H1 (cell line): Measurements from ENCODE around the gene ANKRD36C. TPM values are rescaled to one million over a fixed set of nuclear protein-coding genes. Genes with fewer than 3 reads are reported as not detected.
A peak's percentile ranks its signal among the peaks of the same experiment; 100 is the strongest.
"Not testable (repeated sequence)": the region's sequence is repeated elsewhere in the genome, so short reads cannot be mapped to it uniquely, and the experiment has no call there.

Source experiments
- CTCF ChIA-PET: fragments of 300-600 bp; sonication (Branson Sonifier 250); formaldehyde crosslinking; loops from one replicate; lab custom pipeline; 2021; ENCODE audit not compliant: partially characterized antibody; lab: Charles Lee
- POLR2A ChIA-PET: fragments of 300-600 bp; sonication (Branson Sonifier 250); formaldehyde crosslinking; loops from one replicate; lab custom pipeline; 2021; ENCODE audit warnings: inconsistent platforms; ENCODE audit not compliant: partially characterized antibody; lab: Charles Lee
- DNase-seq, 2 experiments: peaks; one replicate each; pipeline versions ENCODE4 v3.0.0 to v3.0.0-alpha.2; 2010 to 2022; ENCODE audit warnings: low spot score in 2 of 2, low read depth in 1 of 2, mixed read lengths in 1 of 2
- FAIRE-seq: peaks from 2 replicates; lab custom pipeline; 2011; peaks lifted over from hg19 to GRCh38; lab: Jason Lieb, UNC
- H2AFZ ChIP-seq: 2 replicates; pipeline ENCODE4 v1.8.1; 2012; ENCODE audit warnings: low read length, inconsistent platforms
- H2AK5ac ChIP-seq: 2 replicates; pipeline ENCODE4 v1.6.1; 2013; ENCODE audit warnings: low read depth, low read length
- H2BK120ac ChIP-seq: replicated peaks from 2 replicates; pipeline ENCODE3; 2013; ENCODE audit warnings: low read depth, low read length, inconsistent platforms
- H2BK12ac ChIP-seq: 2 replicates; pipeline ENCODE4 v1.6.1; 2013; ENCODE audit warnings: low read depth, low read length
- H2BK15ac ChIP-seq: 2 replicates; pipeline ENCODE4 v1.6.1; 2013; ENCODE audit warnings: low read length
- H2BK20ac ChIP-seq: 2 replicates; pipeline ENCODE4 v1.6.1; 2013; ENCODE audit warnings: low read length
- H2BK5ac ChIP-seq: 2 replicates; pipeline ENCODE4 v1.6.1; 2013; ENCODE audit warnings: low read depth, low read length
- H3K14ac ChIP-seq: 2 replicates; pipeline ENCODE4 v1.6.1; 2013; ENCODE audit warnings: inconsistent platforms; ENCODE audit not compliant: insufficient read length
- H3K18ac ChIP-seq: 2 replicates; pipeline ENCODE4 v1.6.1; 2013; ENCODE audit warnings: low read length; ENCODE audit errors: extremely low read depth
- H3K23ac ChIP-seq: 2 replicates; pipeline ENCODE4 v1.6.1; 2013; ENCODE audit warnings: inconsistent platforms; ENCODE audit not compliant: insufficient read length
- H3K23me2 ChIP-seq: 2 replicates; pipeline ENCODE4 v1.6.1; 2013; ENCODE audit warnings: low read depth, low read length
- H3K27ac ChIP-seq: 2 replicates; pipeline ENCODE4 v1.6.1; 2011; ENCODE audit warnings: low read depth, low read length, inconsistent platforms
- H3K27me3 ChIP-seq, 4 experiments: replicated peaks in 1 of 4; 1 replicate in 1 of 4; 2 replicates in 3 of 4; pipeline versions ENCODE4 v1.6.1 to v1.8.1; 2011 to 2013; ENCODE audit warnings: low read length in 3 of 4, mild to moderate bottlenecking in 3 of 4, inconsistent platforms in 2 of 4, mixed read lengths in 2 of 4, moderate library complexity in 1 of 4; ENCODE audit not compliant: control insufficient read depth in 3 of 4, insufficient read depth in 3 of 4; ENCODE audit errors: extremely low read depth in 1 of 4
- H3K36me3 ChIP-seq, 4 experiments: 2 replicates each; pipeline versions ENCODE4 v1.6.1 to v1.8.1; 2011 to 2013; ENCODE audit warnings: mild to moderate bottlenecking in 4 of 4, low read length in 3 of 4, moderate library complexity in 2 of 4, control low read depth in 1 of 4, inconsistent platforms in 1 of 4; ENCODE audit not compliant: insufficient read depth in 4 of 4, control insufficient read depth in 2 of 4
- H3K4ac ChIP-seq: replicated peaks from 2 replicates; pipeline ENCODE3; 2013; ENCODE audit warnings: low read length, low read depth, mixed read lengths, inconsistent platforms; ENCODE audit not compliant: insufficient read length
- H3K4me1 ChIP-seq, 4 experiments: replicated peaks in 1 of 4; 1 replicate in 1 of 4; 2 replicates in 3 of 4; pipeline versions ENCODE4 v1.6.1 to v1.8.1; 2011 to 2013; ENCODE audit warnings: low read length in 3 of 4, inconsistent platforms in 2 of 4, mixed read lengths in 1 of 4; ENCODE audit not compliant: insufficient read depth in 4 of 4, control insufficient read depth in 3 of 4
- H3K4me2 ChIP-seq, 2 experiments: 2 replicates each; pipeline versions ENCODE4 v1.6.1 to v1.8.1; 2011 to 2013; ENCODE audit warnings: low read depth in 2 of 2, low read length in 2 of 2, control low read depth in 1 of 2, inconsistent platforms in 1 of 2, mild to moderate bottlenecking in 1 of 2; ENCODE audit not compliant: insufficient read depth in 1 of 2
- H3K4me3 ChIP-seq, 4 experiments: fragments of 200-600, 300-600 bp in 1 of 4; sonication (generic), shearing (Covaris generic), sonication (Bioruptor Twin) in 1 of 4; 2 replicates each; pipeline versions ENCODE4 v1.5.1 to v1.8.1; 2011 to 2016; ENCODE audit warnings: low read length in 4 of 4, low read depth in 3 of 4, control low read depth in 2 of 4, inconsistent platforms in 2 of 4, mild to moderate bottlenecking in 2 of 4, mixed read lengths in 1 of 4, moderate library complexity in 1 of 4; ENCODE audit not compliant: insufficient read depth in 2 of 4; ENCODE audit errors: extremely low read depth in 1 of 4
- H3K56ac ChIP-seq: replicated peaks from 2 replicates; pipeline ENCODE3; 2013; ENCODE audit warnings: low read depth, mild to moderate bottlenecking, mixed read lengths, low read length, inconsistent platforms; ENCODE audit not compliant: insufficient read length
- H3K79me1 ChIP-seq: 2 replicates; pipeline ENCODE4 v1.6.1; 2013; ENCODE audit warnings: low read depth, low read length, control low read depth
- H3K79me2 ChIP-seq, 2 experiments: 2 replicates each; pipeline versions ENCODE4 v1.6.1 to v1.8.1; 2012 to 2013; ENCODE audit warnings: low read length in 2 of 2, mild to moderate bottlenecking in 2 of 2, inconsistent platforms in 1 of 2; ENCODE audit not compliant: insufficient read depth in 2 of 2, control insufficient read depth in 1 of 2
- H3K9ac ChIP-seq, 4 experiments: replicated peaks in 1 of 4; 1 replicate in 1 of 4; 2 replicates in 3 of 4; pipeline versions ENCODE4 v1.6.1 to v1.8.1; 2011 to 2013; ENCODE audit warnings: low read depth in 3 of 4, low read length in 3 of 4, control low read depth in 2 of 4, mild to moderate bottlenecking in 2 of 4, moderate library complexity in 2 of 4, inconsistent platforms in 1 of 4; ENCODE audit errors: extremely low read depth in 1 of 4
- H3K9me3 ChIP-seq, 2 experiments: 2 replicates each; pipeline versions ENCODE4 v1.6.1 to v1.8.1; 2012 to 2013; ENCODE audit warnings: mild to moderate bottlenecking in 2 of 2, moderate library complexity in 2 of 2, control low read depth in 1 of 2, inconsistent platforms in 1 of 2, low read depth in 1 of 2, low read length in 1 of 2, mixed read lengths in 1 of 2; ENCODE audit not compliant: insufficient read depth in 2 of 2
- H4K20me1 ChIP-seq, 2 experiments: replicated peaks in 1 of 2; 2 replicates each; pipeline versions ENCODE3 to v1.8.1; 2011 to 2013; ENCODE audit warnings: inconsistent platforms in 2 of 2, low read length in 2 of 2, mild to moderate bottlenecking in 1 of 2; ENCODE audit not compliant: insufficient read depth in 2 of 2, control insufficient read depth in 1 of 2
- H4K5ac ChIP-seq: 2 replicates; pipeline ENCODE4 v1.6.1; 2013; ENCODE audit warnings: low read length, low read depth, mixed read lengths, inconsistent platforms; ENCODE audit not compliant: insufficient read length
- H4K8ac ChIP-seq: 2 replicates; pipeline ENCODE4 v1.8.0; 2013; ENCODE audit warnings: mild to moderate bottlenecking, moderate library complexity, low read length, inconsistent platforms; ENCODE audit not compliant: insufficient read depth; ENCODE audit errors: extremely low read depth
- H4K91ac ChIP-seq: replicated peaks from 2 replicates; pipeline ENCODE3; 2013; ENCODE audit warnings: low read length, mixed read lengths, inconsistent platforms; ENCODE audit not compliant: insufficient read length
- KDM4A ChIP-seq: IDR thresholded peaks from one replicate; pipeline ENCODE4 v1.7.1; 2012; ENCODE audit warnings: low read depth, mild to moderate bottlenecking, moderate library complexity, low read length, inconsistent platforms; ENCODE audit not compliant: severe bottlenecking
- RAD21 ChIP-seq, 2 experiments: IDR thresholded peaks in 1 of 2; conservative IDR thresholded peaks in 1 of 2; 2 replicates each; pipeline ENCODE4 v1.6.1; 2011; ENCODE audit warnings: low read depth in 2 of 2, low read length in 2 of 2, improper control_type of control experiment in 1 of 2, inconsistent platforms in 1 of 2, mild to moderate bottlenecking in 1 of 2, moderate library complexity in 1 of 2
- WGBS, 2 experiments: shearing (Covaris generic) in 1 of 2; methylation state at CpG; one replicate each; pipeline versions ENCODE4 v1.1.6 to v1.1.7; 2013 to 2015; ENCODE audit warnings: low lambda C conversion rate in 2 of 2, mixed read lengths in 2 of 2, inconsistent platforms in 1 of 2, low coverage in 1 of 2, missing lambda C conversion rate in 1 of 2; ENCODE audit not compliant: insufficient replicate concordance in 2 of 2, insufficient coverage in 1 of 2, insufficient read length in 1 of 2; ENCODE audit errors: extremely low coverage in 1 of 2, missing lambda C conversion rate in 1 of 2; 5-methylcytosine and 5-hydroxymethylcytosine counted together
- polyA plus RNA-seq, 7 experiments: library from polyadenylated mRNA; depleted of rRNA in 3 of 7; stranded (reverse) in 5 of 7; unstranded in 2 of 7; fragments of >200 nt in 5 of 7; fragments of 200-250 nt in 2 of 7; gene quantifications; 1 replicate in 5 of 7; 2 replicates in 1 of 7; 4 replicates in 1 of 7; pipeline versions ENCODE4 v1.2.1 to v1.2.3, GENCODE V29; 2011 to 2013; ENCODE audit warnings: missing spikeins in 2 of 7, mixed read lengths in 2 of 7
- total RNA-seq: library from RNA; stranded (reverse); fragmentation: NEBNext Ultra II Directional; extraction: Animal tissue kit (Norgen Biotek cat#: 25700); gene quantifications from 2 replicates; pipeline ENCODE4 v1.2.1, GENCODE V29; 2021
- TF ChIP-seq, protein P1 (sequence below), 3 experiments: IDR thresholded peaks; 1 replicate in 2 of 3; 2 replicates in 1 of 3; pipeline versions ENCODE4 v1.5.1 to v1.6.1; 2011; ENCODE audit warnings: low read length in 3 of 3, mild to moderate bottlenecking in 3 of 3, inconsistent platforms in 2 of 3, low read depth in 1 of 3, moderate library complexity in 1 of 3; ENCODE audit not compliant: insufficient read depth in 1 of 3; ENCODE audit errors: control extremely low read depth in 1 of 3

The ANKRD36C gene
- total and polyA plus RNA-seq, 2 of the 8 experiments (the other 6 are each of a cell fraction or from before 2014, with no cell fraction given): 1.1 to 7.3 TPM

GRCh38 chr2:95992520-95993272, 1.1 kb upstream of the ANKRD36C start:
- POLR2A ChIA-PET: interaction anchor here (0.6 to 1.7 kb wide), 5 partner anchors 17 to 343 kb away, joined by 3 to 5 read pairs (median 3); partner anchors contain the start of genes ADRA2B and NCAPH
- not testable (repeated sequence) for H4K5ac ChIP-seq, H3K18ac ChIP-seq, H3K23me2 ChIP-seq, H3K9me3 ChIP-seq, H2BK15ac ChIP-seq, H3K56ac ChIP-seq, H3K14ac ChIP-seq, H2BK120ac ChIP-seq, H3K4me1 ChIP-seq, H2AK5ac ChIP-seq, H3K79me2 ChIP-seq, H3K27ac ChIP-seq, H4K20me1 ChIP-seq, H3K36me3 ChIP-seq, FAIRE-seq, H4K91ac ChIP-seq, H3K79me1 ChIP-seq, H2BK5ac ChIP-seq, H3K4ac ChIP-seq, H2BK20ac ChIP-seq, H3K23ac ChIP-seq, H3K27me3 ChIP-seq, H2BK12ac ChIP-seq
- peak; percentile 39 for TF ChIP-seq KDM4A
- TF ChIP-seq RAD21 (IDR thresholded peaks at IDR 0.05 in 1 of 2, conservative IDR thresholded peaks at IDR 0.05 in 1 of 2; ENCODE audit: low read depth in 2 of 2, low read length in 2 of 2): peak; percentile 66 to 73
- TF ChIP-seq, protein P1, sequence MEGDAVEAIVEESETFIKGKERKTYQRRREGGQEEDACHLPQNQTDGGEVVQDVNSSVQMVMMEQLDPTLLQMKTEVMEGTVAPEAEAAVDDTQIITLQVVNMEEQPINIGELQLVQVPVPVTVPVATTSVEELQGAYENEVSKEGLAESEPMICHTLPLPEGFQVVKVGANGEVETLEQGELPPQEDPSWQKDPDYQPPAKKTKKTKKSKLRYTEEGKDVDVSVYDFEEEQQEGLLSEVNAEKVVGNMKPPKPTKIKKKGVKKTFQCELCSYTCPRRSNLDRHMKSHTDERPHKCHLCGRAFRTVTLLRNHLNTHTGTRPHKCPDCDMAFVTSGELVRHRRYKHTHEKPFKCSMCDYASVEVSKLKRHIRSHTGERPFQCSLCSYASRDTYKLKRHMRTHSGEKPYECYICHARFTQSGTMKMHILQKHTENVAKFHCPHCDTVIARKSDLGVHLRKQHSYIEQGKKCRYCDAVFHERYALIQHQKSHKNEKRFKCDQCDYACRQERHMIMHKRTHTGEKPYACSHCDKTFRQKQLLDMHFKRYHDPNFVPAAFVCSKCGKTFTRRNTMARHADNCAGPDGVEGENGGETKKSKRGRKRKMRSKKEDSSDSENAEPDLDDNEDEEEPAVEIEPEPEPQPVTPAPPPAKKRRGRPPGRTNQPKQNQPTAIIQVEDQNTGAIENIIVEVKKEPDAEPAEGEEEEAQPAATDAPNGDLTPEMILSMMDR (IDR thresholded peaks at IDR 0.05; ENCODE audit: control extremely low read depth in 1 of 3, insufficient read depth in 1 of 3, low read depth in 1 of 3, low read length in 3 of 3): peak in 2 of 3 experiments; percentile 62 to 83; a peak in 3 of 4 replicates
- peak overlapping the region; percentile 86; the same call in 1 of the 2 replicates for H4K8ac ChIP-seq
- H3K4me3 ChIP-seq: peak overlapping the region; percentile 40 to 77 (median 50)
- peak overlapping the region in 1 of 4 experiments; percentile 37; a peak in 1 of 7 replicates for H3K9ac ChIP-seq
- peak overlapping the region; percentile 96; the same call in 1 of the 2 replicates for H2AFZ ChIP-seq
- DNase-seq: peak in 1 of 2 experiments; percentile 77
- CTCF ChIA-PET: interaction anchor here (0.7 to 3.6 kb wide), 25 partner anchors 8 to 274 kb away, joined by 3 to 32 read pairs (median 3); partner anchors contain the start of gene ASTL
- peak overlapping the region; percentile 35 to 85 for H3K4me2 ChIP-seq
- WGBS, 2 experiments: 6% methylated on average over 31 of the region's 34 CpGs; no CpG with 5 or more reads in 1 of the 2 experiments
